ENCODE measurements around the gene WDR5. TPM values are rescaled to one million over a fixed set of nuclear protein-coding genes. Genes with fewer than 3 reads are reported as not detected.
A peak's percentile ranks its signal among the peaks of the same experiment; 100 is the strongest.

WDR5 gene
- total and polyA plus RNA-seq, 2 of the 13 experiments (the other 11 are each of a cell fraction or from before 2014, with no cell fraction given): 34.3 TPM

DNA sequence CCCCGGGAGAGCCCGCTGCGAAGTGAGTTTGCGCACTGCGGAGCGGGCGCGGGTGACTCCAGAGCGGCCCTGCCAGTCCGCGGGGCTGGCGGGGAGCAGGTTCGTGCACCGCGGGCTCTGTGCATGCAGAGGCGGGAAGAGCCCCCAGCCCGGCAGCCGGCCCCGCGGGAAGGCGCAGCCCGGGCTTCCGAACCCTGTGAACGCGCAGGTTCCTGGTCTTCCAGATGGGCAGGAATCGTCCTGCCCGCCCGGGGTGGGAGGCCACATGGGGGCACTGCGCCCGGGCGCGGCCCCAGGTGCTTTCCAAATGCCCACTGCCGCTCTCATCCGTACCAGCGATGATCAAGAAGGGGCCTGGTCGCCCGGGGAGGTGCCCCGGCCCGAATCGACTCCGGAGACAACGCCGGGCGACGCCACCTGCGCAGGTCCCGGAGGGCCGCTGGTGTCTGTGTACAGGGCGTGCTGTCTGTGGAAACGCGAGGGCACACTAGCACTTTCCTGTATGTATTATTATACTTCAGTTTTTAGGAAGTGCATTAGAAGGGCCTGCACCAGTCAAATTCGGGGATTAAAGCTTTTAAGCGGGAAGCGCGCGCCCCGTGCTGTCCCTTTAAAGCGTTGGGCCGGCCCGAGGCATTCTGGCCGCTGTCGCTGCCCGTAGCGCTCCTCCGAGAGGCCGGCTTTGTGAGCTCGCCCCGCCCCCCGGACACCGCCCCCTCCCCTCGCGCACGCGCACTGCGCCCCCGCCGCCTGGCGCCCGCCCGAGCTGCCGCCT is at the start of gene WDR5 (continued):
- no peak for TF ChIP-seq REL (CRISPR knock-in tag; conservative IDR thresholded peaks at IDR 0.05)
- peak; percentile 48; the same call in 1 of the 2 replicates for TF ChIP-seq RXRA (CRISPR knock-in tag; IDR thresholded peaks at IDR 0.05)
- peak; percentile 85; the same call in 1 of the 2 replicates for TF ChIP-seq ZNF546 (CRISPR knock-in tag; conservative IDR thresholded peaks at IDR 0.05)
- peak; percentile 27; the same call in 1 of the 2 replicates for TF ChIP-seq MYC (CRISPR knock-in tag; IDR thresholded peaks at IDR 0.05; ENCODE audit: borderline replicate concordance)
- TF ChIP-seq, protein P1, sequence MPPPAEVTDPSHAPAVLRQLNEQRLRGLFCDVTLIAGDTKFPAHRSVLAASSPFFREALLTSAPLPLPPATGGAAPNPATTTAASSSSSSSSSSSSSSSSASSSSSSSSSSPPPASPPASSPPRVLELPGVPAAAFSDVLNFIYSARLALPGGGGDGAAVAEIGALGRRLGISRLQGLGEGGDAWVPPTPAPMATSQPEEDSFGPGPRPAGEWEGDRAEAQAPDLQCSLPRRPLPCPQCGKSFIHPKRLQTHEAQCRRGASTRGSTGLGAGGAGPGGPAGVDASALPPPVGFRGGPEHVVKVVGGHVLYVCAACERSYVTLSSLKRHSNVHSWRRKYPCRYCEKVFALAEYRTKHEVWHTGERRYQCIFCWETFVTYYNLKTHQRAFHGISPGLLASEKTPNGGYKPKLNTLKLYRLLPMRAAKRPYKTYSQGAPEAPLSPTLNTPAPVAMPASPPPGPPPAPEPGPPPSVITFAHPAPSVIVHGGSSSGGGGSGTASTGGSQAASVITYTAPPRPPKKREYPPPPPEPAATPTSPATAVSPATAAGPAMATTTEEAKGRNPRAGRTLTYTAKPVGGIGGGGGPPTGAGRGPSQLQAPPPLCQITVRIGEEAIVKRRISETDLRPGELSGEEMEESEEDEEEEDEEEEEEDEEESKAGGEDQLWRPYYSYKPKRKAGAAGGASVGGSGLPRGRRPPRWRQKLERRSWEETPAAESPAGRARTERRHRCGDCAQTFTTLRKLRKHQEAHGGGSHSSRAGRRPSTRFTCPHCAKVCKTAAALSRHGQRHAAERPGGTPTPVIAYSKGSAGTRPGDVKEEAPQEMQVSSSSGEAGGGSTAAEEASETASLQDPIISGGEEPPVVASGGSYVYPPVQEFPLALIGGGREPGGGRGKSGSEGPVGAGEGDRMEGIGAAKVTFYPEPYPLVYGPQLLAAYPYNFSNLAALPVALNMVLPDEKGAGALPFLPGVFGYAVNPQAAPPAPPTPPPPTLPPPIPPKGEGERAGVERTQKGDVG (CRISPR knock-in tag; IDR thresholded peaks at IDR 0.05; ENCODE audit: borderline replicate concordance): 0 out of 2 replicates have a peak, but pooled peaks have one; percentile 36
- no peak for TF ChIP-seq FOXK1 (CRISPR knock-in tag; IDR thresholded peaks at IDR 0.05; ENCODE audit: borderline replicate concordance, low read depth)
- no peak for TF ChIP-seq ZNF138 (CRISPR knock-in tag; IDR thresholded peaks at IDR 0.05; ENCODE audit: low read depth)
- TF ChIP-seq ARID2 (CRISPR knock-in tag; IDR thresholded peaks at IDR 0.05; ENCODE audit: borderline replicate concordance): 0 out of 2 replicates have a peak, but pooled peaks have one; percentile 52
- TF ChIP-seq ARID4A (CRISPR knock-in tag; IDR thresholded peaks at IDR 0.05; ENCODE audit: borderline replicate concordance): peak; percentile 67
- no peak for TF ChIP-seq E2F2 (CRISPR knock-in tag; IDR thresholded peaks at IDR 0.05; ENCODE audit: borderline replicate concordance)
- TF ChIP-seq TGIF2 (CRISPR knock-in tag; IDR thresholded peaks at IDR 0.05): peak; percentile 22
- TF ChIP-seq ZNF296 (CRISPR knock-in tag; conservative IDR thresholded peaks at IDR 0.05): peak; percentile 78; the same call in 1 of the 2 replicates
- TF ChIP-seq ZNF547 (CRISPR knock-in tag; IDR thresholded peaks at IDR 0.05): no peak
- TF ChIP-seq ZNF576 (CRISPR knock-in tag; IDR thresholded peaks at IDR 0.05): no peak
- TF ChIP-seq SNAPC2 (CRISPR knock-in tag; IDR thresholded peaks at IDR 0.05): peak; percentile 54; the same call in 1 of the 2 replicates
- no peak for TF ChIP-seq KLF11 (CRISPR knock-in tag; IDR thresholded peaks at IDR 0.05)
- no peak for TF ChIP-seq IKZF4 (CRISPR knock-in tag; IDR thresholded peaks at IDR 0.05; ENCODE audit: borderline replicate concordance, low read depth, not compliant biosample characterization)
- no peak for TF ChIP-seq ZNF225 (CRISPR knock-in tag; IDR thresholded peaks at IDR 0.05)
- no peak for TF ChIP-seq CHD2 (IDR thresholded peaks at IDR 0.05; ENCODE audit: low read depth, low read length)
- no peak for TF ChIP-seq SOX5 (CRISPR knock-in tag; IDR thresholded peaks at IDR 0.05; ENCODE audit: borderline replicate concordance)
